GM12865 (cell line): ENCODE data around the gene MAD1L1.

Experiments
- DNase-seq: peaks from one replicate; pipeline ENCODE4 v3.0.0; 2010; ENCODE audit warnings: low read depth
- H3K4me3 ChIP-seq: 2 replicates; pipeline ENCODE4 v1.5.1; 2011; ENCODE audit warnings: mild to moderate bottlenecking, low read depth, low read length, control low read depth
- TF ChIP-seq, protein P1 (sequence below): IDR thresholded peaks from 2 replicates; pipeline ENCODE4 v1.5.1; 2011; ENCODE audit warnings: low read length, control low read depth, low read depth, inconsistent platforms; ENCODE audit not compliant: insufficient read depth; ENCODE audit errors: missing control alignments

The MAD1L1 gene

DNA sequence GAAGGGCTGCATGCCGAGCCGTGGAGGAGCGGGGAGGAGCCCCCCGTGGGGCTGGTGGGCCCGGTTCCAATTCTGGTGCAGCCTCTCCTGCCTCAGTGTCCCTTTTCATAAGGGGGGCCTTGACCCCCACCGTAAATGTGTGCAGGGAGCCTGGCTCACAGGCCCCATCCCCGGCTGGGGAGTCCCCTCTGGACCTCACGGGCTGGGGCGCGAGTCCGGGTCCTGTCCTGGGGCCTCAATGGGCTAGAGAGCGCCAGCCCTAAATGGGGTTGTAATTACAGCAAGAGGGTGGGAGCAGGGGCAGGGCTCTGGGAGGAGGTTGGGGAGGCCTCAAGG is 359.7 kb downstream of the MAD1L1 start:
- TF ChIP-seq, protein P1, sequence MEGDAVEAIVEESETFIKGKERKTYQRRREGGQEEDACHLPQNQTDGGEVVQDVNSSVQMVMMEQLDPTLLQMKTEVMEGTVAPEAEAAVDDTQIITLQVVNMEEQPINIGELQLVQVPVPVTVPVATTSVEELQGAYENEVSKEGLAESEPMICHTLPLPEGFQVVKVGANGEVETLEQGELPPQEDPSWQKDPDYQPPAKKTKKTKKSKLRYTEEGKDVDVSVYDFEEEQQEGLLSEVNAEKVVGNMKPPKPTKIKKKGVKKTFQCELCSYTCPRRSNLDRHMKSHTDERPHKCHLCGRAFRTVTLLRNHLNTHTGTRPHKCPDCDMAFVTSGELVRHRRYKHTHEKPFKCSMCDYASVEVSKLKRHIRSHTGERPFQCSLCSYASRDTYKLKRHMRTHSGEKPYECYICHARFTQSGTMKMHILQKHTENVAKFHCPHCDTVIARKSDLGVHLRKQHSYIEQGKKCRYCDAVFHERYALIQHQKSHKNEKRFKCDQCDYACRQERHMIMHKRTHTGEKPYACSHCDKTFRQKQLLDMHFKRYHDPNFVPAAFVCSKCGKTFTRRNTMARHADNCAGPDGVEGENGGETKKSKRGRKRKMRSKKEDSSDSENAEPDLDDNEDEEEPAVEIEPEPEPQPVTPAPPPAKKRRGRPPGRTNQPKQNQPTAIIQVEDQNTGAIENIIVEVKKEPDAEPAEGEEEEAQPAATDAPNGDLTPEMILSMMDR: no peak
- no peak for DNase-seq
- H3K4me3 ChIP-seq: no peak overlapping the region

DNA sequence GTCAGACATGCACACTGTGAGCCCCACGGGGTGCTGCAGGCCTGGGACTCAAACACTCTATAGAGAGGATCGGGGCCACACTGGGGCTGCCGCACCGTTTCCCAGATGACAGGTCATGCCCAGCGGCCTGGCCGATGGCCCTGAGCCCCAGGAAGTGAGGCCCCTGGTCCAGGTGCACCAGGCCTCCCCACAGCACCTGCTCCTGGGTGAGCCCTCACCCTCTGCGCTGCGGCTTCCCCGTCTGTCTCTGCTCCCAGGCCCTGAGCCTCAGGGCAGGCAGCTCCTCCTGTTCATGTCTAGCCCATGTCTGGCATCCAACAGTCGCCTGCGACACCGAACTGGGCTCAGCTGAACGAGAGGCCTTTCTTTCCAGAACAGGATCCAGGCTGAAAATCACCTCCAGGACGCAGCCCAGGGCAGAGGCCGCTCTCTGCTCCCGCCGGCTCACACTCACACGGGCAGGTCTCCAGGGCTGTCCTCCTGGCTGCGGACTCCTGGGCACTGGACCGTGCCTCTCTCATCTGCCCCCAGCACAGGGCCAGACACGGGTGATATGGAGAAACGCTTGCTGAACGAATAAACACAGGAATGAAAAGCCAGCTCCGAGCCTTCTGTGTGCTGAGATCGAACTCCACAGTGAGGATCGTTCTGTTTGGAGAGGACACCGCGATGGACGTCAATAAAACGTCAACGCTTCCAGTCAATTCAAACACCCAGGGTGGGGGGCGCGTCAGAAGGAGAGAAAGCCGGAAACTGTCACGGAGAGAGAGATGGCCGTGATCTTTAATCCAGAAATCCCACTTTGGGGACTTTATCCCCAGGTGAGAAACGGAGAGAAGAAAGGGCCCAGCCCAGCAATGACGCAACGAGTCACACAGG is 360.3 kb downstream of the MAD1L1 start:
- TF ChIP-seq, protein P1: no peak
- no peak for DNase-seq
- no peak overlapping the region for H3K4me3 ChIP-seq

DNA sequence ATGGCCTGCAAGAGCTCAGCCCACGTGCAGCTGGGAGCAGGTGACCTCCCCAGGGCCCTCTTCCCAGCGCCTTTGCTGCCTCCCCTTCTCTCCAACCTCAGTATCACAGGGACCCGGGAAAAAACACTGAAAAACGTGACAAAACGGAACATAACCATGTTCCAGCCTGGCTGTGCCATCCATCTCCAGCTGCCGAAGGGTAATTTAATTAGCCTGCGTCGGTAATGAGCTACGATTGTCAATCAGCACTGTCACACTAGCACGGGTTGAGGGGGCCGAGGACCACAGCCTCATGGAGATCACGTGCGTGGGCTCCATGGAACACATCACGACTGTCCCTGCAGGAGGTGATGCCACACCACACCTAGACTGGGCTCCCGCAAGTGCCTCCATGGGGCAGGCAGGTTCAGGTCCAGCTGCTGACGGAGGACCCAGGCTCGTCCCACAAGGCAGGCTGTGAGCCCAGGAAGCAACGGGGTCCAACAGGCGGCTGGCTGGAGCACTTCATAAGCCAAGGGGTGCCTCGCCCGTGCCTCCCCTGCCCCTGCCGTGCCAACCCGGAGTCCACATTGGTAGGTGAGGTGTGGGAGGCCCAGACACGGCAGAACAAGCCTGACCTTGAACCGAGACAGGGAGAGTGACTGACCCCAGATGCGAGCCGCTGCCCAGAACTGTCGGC is 363.2 kb downstream of the MAD1L1 start:
- H3K4me3 ChIP-seq: no peak overlapping the region
- TF ChIP-seq, protein P1: no peak

DNA sequence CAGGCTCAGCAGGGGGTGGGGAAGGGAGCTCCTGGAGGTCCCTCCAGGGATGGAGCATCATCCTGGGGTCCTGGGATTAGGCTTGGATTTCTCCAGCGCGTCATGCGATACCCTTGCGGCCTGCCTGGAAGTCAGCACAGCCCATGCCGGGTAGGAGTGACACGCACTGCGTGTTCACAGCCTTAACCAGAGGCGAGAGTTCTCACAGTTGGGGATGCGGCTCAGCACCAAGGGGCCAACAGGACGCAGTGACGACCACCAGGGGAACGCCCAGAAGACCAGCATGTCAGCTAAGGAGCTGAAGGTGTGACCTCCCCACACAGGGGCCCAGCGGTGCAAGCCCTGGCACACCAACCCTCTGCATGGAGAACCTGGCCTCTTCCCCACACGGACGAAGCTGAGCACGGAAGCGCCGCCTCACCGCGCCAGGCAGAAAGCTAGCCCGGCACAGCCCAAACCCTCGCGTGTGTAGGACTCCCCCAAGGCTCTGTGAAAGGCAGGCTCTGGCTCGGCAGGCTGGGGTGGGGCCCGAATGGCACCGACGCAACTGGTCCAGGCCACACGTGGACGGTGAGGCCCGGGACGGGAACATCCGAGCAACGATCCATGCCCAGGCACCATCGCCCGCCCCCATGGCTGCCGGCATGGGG is 364.1 kb downstream of the MAD1L1 start:
- no peak for DNase-seq
- H3K4me3 ChIP-seq: no peak overlapping the region
- TF ChIP-seq, protein P1: no peak

More for the DNA sequence above, 363.2 kb downstream of the MAD1L1 start:
- no peak for DNase-seq

DNA sequence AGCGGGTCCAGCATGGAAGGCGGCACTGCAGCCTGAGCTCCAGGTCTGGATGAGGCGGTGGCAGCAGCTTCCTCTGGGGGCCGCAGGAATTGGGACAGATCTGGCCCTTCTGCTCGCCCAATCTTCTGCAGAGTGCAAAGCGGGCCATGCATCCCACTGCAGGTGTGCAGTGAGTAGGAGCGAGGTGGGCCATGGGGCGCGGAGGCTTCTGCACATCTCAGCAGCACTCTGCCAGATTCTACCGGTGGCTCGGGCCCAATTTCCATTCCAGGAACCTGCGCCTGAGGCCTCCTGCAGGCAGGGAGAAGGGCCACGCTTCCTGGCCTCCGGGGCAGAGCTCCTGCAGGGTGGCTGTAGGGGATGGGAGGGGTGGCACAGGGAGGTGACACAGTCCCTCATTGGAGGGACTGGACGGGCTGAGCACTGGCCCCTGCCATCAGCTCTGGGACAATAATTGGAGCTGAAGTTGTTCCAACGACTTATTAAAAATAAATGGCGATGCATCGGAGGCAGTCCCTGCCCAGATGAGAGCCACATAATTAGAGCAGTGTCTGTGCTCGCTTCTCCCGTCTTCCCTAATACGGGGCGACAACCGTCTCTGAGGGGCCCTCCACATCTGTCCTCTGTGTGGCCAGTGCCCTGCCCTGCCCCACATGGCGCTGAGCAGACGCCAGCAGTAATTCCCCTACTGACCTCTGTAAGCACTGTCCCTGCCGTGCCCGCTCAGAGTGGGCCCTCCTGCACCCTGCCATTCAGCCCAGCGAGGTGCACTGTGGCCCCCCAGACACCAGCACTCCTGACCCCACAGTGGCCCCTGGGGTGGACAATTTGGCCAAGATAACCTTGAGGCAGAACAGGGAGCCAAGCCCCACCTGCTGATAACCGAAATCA is 365.1 kb downstream of the MAD1L1 start:
- TF ChIP-seq, protein P1: no peak
- DNase-seq: no peak
- H3K4me3 ChIP-seq: no peak overlapping the region

DNA sequence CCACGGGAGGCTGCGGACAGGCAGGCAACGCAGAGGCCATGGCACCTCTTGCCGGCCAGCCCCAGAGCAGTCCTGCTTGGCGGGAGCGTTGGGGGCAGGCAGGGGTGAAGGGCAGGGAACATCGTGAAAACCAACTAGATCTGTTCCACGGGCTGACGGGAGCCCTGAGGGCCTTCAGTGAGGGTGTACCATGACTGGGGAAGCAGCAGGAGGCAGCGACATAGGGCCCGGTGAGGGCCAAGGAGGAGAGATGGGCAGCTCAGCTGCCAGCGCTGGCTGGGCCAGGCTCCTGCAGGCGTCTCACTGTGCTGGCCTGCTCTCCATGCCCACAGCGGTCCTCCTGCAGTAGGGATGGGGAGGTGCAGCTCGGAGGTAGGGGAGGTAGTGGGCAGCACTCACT is 366.1 kb downstream of the MAD1L1 start:
- no peak overlapping the region for H3K4me3 ChIP-seq
- DNase-seq: no peak
- TF ChIP-seq, protein P1: no peak
